Activated T-helper 17 cell treated with anti-CD3 and anti-CD28 coated beads, Interleukin-2, amount 50 U/mL, for 72 hours (primary cell): Measurements from ENCODE around the gene NPIPA1. TPM values are rescaled to one million over a fixed set of nuclear protein-coding genes. Genes with fewer than 3 reads are reported as not detected.
"Not testable (repeated sequence)": the region's sequence is repeated elsewhere in the genome, so short reads cannot be mapped to it uniquely, and the experiment has no call there.

ENCODE experiments used
- ATAC-seq: fragments of 150-1000 bp; cut with Tn5 transposase; replicated peaks from 2 replicates; pipeline ENCODE4 v1.10.0; 2021; ENCODE audit warnings: mild to moderate bottlenecking, moderate library complexity
- H3K27ac Mint-ChIP-seq: one replicate; pipeline ENCODE4 v1.8.0; 2022; ENCODE audit warnings: mixed read lengths
- H3K27me3 Mint-ChIP-seq: one replicate; pipeline ENCODE4 v1.8.0; 2022; ENCODE audit warnings: mixed read lengths
- H3K36me3 Mint-ChIP-seq: one replicate; pipeline ENCODE4 v1.8.0; 2022; ENCODE audit warnings: low read depth, mild to moderate bottlenecking, mixed read lengths
- H3K4me1 Mint-ChIP-seq: one replicate; pipeline ENCODE4 v1.8.0; 2022; ENCODE audit warnings: mixed read lengths
- H3K4me3 Mint-ChIP-seq: one replicate; pipeline ENCODE4 v1.8.0; 2022; ENCODE audit warnings: mild to moderate bottlenecking, mixed read lengths
- H3K9me3 Mint-ChIP-seq: one replicate; pipeline ENCODE4 v1.8.0; 2022; ENCODE audit warnings: mixed read lengths
- total RNA-seq, 2 donors: library from RNA; stranded (reverse); gene quantifications; one replicate each; pipeline ENCODE4 v1.2.3, GENCODE V29; 2022

Gene NPIPA1
- total RNA-seq = 100 to 1,000 TPM in 1 of 2 donors, 10 to 100 TPM in 1; 98.7 to 109 TPM

GRCh38 chr16:14937143-14937542, at the start of gene NPIPA1:
TSS of gene NPIPA1 (plus strand) at chr16:14937443. CDS start at chr16:14937443, 0 bp downstream.
- H3K36me3 Mint-ChIP-seq, H3K27me3 Mint-ChIP-seq, H3K27ac Mint-ChIP-seq, H3K4me3 Mint-ChIP-seq, H3K4me1 Mint-ChIP-seq, ATAC-seq, H3K9me3 Mint-ChIP-seq: not testable (repeated sequence)

GRCh38 chr16:14892111-14892510, 45.1 kb upstream of the NPIPA1 start:
- H3K27me3 Mint-ChIP-seq, H3K4me1 Mint-ChIP-seq, ATAC-seq, H3K4me3 Mint-ChIP-seq, H3K36me3 Mint-ChIP-seq, H3K27ac Mint-ChIP-seq, H3K9me3 Mint-ChIP-seq: not testable (repeated sequence)

- ATAC-seq, H3K27me3 Mint-ChIP-seq, H3K4me1 Mint-ChIP-seq, H3K9me3 Mint-ChIP-seq, H3K36me3 Mint-ChIP-seq, H3K4me3 Mint-ChIP-seq, H3K27ac Mint-ChIP-seq: not testable (repeated sequence)
Measured at GRCh38 chr16:14895382-14895781, 41.9 kb upstream of the NPIPA1 start.

- not testable (repeated sequence) for H3K27ac Mint-ChIP-seq, H3K9me3 Mint-ChIP-seq, H3K4me1 Mint-ChIP-seq, H3K4me3 Mint-ChIP-seq, H3K27me3 Mint-ChIP-seq, H3K36me3 Mint-ChIP-seq, ATAC-seq
Measured at GRCh38 chr16:14896023-14896422, 41.2 kb upstream of the NPIPA1 start.

GRCh38 chr16:14897006-14897664, 40.1 kb upstream of the NPIPA1 start:
- H3K27ac Mint-ChIP-seq, H3K9me3 Mint-ChIP-seq, H3K27me3 Mint-ChIP-seq, H3K4me3 Mint-ChIP-seq, H3K4me1 Mint-ChIP-seq, H3K36me3 Mint-ChIP-seq: not testable (repeated sequence)
- ATAC-seq = peak; percentile 56

- H3K4me1 Mint-ChIP-seq, H3K9me3 Mint-ChIP-seq, ATAC-seq, H3K27me3 Mint-ChIP-seq, H3K36me3 Mint-ChIP-seq, H3K27ac Mint-ChIP-seq, H3K4me3 Mint-ChIP-seq: not testable (repeated sequence)
Measured at GRCh38 chr16:14898162-14898561, 39.1 kb upstream of the NPIPA1 start.

GRCh38 chr16:14903191-14903957, 33.9 kb upstream of the NPIPA1 start:
- not testable (repeated sequence) for H3K36me3 Mint-ChIP-seq, H3K27me3 Mint-ChIP-seq, H3K9me3 Mint-ChIP-seq, H3K4me1 Mint-ChIP-seq, H3K27ac Mint-ChIP-seq
- ATAC-seq = peak; percentile 95
- H3K4me3 Mint-ChIP-seq = peak overlapping the region; percentile 37

- not testable (repeated sequence) for H3K4me3 Mint-ChIP-seq, H3K9me3 Mint-ChIP-seq, H3K36me3 Mint-ChIP-seq, H3K27me3 Mint-ChIP-seq, ATAC-seq, H3K4me1 Mint-ChIP-seq, H3K27ac Mint-ChIP-seq
Measured at GRCh38 chr16:14909744-14910143, 27.5 kb upstream of the NPIPA1 start.

GRCh38 chr16:14910833-14911629, 26.2 kb upstream of the NPIPA1 start:
- H3K4me3 Mint-ChIP-seq, H3K4me1 Mint-ChIP-seq, H3K27ac Mint-ChIP-seq, H3K27me3 Mint-ChIP-seq, H3K9me3 Mint-ChIP-seq, H3K36me3 Mint-ChIP-seq: not testable (repeated sequence)
- peak; percentile 88 for ATAC-seq

GRCh38 chr16:14911954-14912353, 25.3 kb upstream of the NPIPA1 start:
- not testable (repeated sequence) for H3K4me1 Mint-ChIP-seq, H3K27ac Mint-ChIP-seq, H3K27me3 Mint-ChIP-seq, H3K36me3 Mint-ChIP-seq, ATAC-seq, H3K9me3 Mint-ChIP-seq
- H3K4me3 Mint-ChIP-seq = peak overlapping the region; percentile 48

GRCh38 chr16:14912588-14912987, 24.7 kb upstream of the NPIPA1 start:
- not testable (repeated sequence) for H3K4me1 Mint-ChIP-seq, H3K27ac Mint-ChIP-seq, H3K9me3 Mint-ChIP-seq

GRCh38 chr16:14918504-14918903, 18.7 kb upstream of the NPIPA1 start:
- H3K36me3 Mint-ChIP-seq, H3K4me3 Mint-ChIP-seq, H3K27ac Mint-ChIP-seq, ATAC-seq, H3K27me3 Mint-ChIP-seq, H3K9me3 Mint-ChIP-seq, H3K4me1 Mint-ChIP-seq: not testable (repeated sequence)

More at GRCh38 chr16:14912588-14912987, 24.7 kb upstream of the NPIPA1 start:
- ATAC-seq, H3K36me3 Mint-ChIP-seq, H3K27me3 Mint-ChIP-seq, H3K4me3 Mint-ChIP-seq: not testable (repeated sequence)

GRCh38 chr16:14919837-14920600, 17.2 kb upstream of the NPIPA1 start:
- not testable (repeated sequence) for H3K4me1 Mint-ChIP-seq, H3K4me3 Mint-ChIP-seq, H3K36me3 Mint-ChIP-seq, H3K27ac Mint-ChIP-seq, ATAC-seq, H3K27me3 Mint-ChIP-seq, H3K9me3 Mint-ChIP-seq

- not testable (repeated sequence) for H3K27ac Mint-ChIP-seq
Measured at GRCh38 chr16:14922285-14922684, 15.0 kb upstream of the NPIPA1 start.

More at GRCh38 chr16:14922285-14922684, 15.0 kb upstream of the NPIPA1 start:
- not testable (repeated sequence) for H3K36me3 Mint-ChIP-seq, H3K4me3 Mint-ChIP-seq, H3K9me3 Mint-ChIP-seq, H3K27me3 Mint-ChIP-seq, H3K4me1 Mint-ChIP-seq, ATAC-seq
